G401.6 (cell line): ENCODE results near the gene ALG14.
A peak's percentile ranks its signal among the peaks of the same experiment; 100 is the strongest.
"Not testable (repeated sequence)": the region's sequence is repeated elsewhere in the genome, so short reads cannot be mapped to it uniquely, and the experiment has no call there.

Source experiments
- FAIRE-seq: peaks from 2 replicates; lab custom pipeline; 2012; peaks lifted over from hg19 to GRCh38; lab: Jason Lieb, UNC

Gene ALG14

GRCh38 chr1:95005584-95005983, 67.2 kb downstream of the ALG14 start:
- no peak for FAIRE-seq

DNA sequence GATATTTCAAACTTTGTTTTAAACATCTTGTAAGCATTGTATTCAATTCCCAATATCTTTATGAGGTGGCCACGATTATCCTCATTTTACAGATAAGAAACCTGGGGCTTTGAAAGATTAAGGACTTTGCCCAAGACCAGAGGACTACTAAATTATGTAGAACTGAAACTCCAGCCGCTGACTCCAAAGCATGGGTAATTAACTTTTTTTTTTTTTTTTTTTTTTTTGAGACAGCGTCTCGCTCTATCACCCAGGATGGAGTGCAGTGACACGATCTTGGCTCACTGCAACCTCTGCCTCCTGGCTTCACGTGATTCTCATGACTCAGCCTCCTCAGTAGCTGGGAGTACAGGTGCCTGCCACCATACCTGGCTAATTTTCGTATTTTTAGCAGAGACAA, 68.7 kb downstream of the ALG14 start:
- no peak for FAIRE-seq

DNA sequence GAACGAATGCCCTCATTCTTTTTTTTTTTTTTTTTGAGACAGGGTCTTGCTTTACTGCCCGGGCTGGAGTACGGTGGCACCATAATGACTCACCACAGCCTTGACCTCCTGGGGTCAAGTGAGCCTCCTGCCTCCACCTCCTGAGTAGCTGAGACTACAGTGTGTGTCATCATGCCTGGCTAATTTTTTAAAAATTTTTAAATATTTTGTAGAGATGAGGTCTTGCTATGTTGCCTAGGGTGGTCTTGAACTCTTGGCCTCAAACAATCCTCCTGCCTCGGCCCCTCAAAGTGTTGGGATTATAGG, 69.4 kb downstream of the ALG14 start:
- FAIRE-seq: no peak

GRCh38 chr1:95002540-95003432, 70.0 kb downstream of the ALG14 start:
- no peak for FAIRE-seq

DNA sequence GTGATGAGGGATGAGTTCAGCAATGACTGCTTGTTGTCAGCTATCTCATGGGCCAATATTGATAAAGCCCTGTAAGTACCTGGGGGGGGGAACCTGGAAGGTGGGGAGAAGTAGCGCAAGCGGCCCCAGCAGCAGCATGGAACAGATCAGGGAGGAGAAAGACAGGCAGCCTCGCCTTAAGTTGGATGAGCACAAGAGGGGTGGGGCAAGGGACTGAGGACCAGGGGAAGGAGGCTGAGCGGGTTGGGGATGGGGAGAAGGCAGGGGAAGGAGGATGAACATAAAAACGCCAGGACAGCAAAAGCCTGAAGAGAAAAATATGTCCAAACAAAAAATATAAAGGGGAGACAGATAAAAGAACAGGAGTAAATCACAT, 70.6 kb downstream of the ALG14 start:
- no peak for FAIRE-seq

DNA sequence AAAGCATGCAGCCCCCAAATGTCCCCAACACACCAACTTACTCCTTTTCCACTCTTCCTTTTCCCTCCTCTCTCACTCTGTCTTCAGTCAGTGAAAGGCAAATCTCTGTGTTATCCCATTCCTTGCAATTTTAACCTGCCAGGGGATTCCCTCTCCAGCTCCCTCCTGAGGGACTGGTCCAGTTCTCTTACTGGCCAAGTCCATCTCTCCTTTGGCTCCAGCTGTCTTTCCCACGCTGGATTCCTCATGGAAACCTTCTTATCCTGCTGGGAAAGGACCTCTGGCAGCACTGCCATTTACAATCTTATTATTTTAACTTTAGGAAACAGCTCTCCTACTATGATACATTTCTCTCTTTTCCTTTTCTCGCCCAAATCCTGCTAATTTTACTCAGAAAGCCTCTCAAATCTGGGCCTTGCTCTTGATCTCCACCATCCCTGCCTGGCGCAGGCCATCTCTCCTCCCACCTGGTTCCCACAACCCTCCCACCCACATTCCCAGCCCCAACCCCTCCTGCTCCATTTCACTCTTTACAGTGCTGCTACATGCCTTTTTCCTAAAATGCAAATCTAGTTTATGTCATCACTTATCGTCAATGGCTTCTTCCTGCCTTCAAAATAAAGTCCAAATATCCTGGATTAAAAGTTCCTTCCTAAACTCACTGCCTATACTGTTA, 73.2 kb downstream of the ALG14 start:
- FAIRE-seq: no peak

DNA sequence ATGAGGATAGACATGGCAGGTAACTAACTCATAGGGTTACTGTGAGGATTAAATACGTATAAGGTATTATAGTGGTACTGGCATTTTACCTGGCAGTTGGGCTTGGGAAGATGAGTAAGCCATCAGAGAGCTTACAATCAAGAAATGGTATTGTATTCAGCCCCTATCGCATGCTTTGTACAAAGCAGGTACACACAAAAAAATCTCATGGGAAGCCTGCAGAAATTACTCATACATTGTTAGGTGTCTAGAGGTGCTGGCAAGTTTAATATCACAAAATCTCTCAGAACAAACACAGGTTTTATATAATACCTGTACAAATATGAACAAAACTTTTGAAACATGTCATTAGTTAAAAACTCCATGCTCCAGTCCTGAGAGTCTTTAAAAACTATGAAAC, 74.0 kb downstream of the ALG14 start:
- FAIRE-seq: no peak

GRCh38 chr1:94998114-94998513, 74.6 kb downstream of the ALG14 start:
- FAIRE-seq: no peak

DNA sequence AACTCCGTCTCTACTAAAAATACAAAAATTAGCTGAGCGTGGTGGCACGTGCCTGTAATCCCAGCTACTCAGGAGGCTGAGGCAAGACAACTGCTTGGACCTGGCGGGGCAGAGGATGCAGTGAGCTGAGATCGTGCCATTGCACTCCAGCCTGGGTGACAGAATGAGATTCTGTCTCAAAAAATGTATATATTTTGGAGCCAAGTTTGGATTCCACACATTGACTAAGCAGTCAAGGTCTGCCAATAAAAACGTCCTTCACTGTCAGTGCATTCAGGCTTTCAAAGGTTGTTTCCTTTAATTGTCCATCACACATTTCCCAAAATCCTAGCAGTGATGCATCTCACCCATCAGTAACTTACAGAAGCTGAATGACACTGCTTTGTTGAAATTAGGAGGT, 77.2 kb downstream of the ALG14 start:
- not testable (repeated sequence) for FAIRE-seq

GRCh38 chr1:94994805-94995204, 77.9 kb downstream of the ALG14 start:
- no peak for FAIRE-seq

DNA sequence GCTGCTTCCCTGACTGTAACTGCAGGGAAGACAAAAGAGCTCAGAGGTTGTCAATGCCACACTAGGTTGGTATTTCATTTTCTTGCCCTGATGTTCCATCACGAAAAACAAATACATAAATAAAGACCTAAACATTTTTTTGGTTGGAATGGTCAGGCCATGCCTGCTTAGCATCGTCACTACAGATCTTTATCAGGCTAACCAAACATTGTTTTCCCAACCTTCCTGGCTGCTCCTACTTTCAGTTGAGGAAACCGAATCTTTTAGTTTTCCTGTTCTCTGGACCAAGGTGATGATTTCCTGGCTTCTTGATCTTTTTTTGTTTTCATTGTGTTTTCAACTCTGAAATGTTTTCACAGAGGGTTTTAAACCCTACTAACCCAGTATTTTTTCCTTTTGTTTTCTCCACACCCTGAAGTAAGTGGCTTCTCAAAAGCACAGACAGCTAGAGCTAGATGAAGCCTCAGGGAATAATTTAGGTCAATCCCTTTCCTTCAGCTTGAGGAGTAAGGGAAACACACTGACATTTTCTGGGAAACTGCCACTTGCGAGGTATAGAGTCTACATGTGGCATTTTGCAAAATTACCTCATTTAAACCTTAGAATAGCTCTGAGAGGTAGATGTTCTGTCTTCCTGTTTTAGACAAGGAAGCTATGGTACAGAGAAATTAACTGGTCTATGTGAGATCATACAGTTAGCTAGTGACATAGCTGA, 78.7 kb downstream of the ALG14 start:
- no peak for FAIRE-seq

DNA sequence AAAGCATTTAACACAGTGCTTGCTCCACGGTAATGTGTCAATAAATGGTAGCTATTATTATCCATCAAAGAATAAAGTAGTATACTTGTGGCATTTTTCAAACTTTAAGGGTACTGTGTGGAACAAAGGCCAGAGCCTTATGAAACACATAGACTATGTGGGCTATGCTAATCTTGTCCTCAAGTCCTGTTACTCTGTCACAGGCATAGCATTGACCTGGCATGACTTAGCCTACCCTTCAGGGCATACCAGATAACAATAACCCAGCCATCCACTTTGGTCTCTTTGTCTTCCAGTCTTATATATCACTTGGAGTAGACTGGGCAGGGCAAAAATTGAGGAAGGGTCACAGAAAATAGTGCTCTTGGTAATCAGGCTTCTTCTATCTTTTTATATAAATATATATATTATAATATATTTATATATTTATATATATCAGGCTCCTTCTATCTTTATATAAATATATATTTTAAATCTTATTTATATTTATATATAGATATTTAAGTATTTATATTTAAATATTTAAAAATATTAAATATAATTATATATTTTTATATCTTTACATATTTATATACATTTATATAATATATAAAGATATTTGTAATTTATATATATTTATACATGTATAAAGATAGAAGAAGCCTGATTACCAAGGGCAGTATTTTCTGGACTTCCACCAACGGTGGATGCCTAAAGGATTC, 79.7 kb downstream of the ALG14 start:
- peak; percentile 97 for FAIRE-seq

GRCh38 chr1:94992161-94992560, 80.6 kb downstream of the ALG14 start:
- no peak for FAIRE-seq

- no peak for FAIRE-seq
Observed at GRCh38 chr1:94989911-94990473, 82.8 kb downstream of the ALG14 start.

GRCh38 chr1:94989398-94989797, 83.4 kb downstream of the ALG14 start:
- no peak for FAIRE-seq

GRCh38 chr1:94988356-94988755, 84.4 kb downstream of the ALG14 start:
- FAIRE-seq: no peak

- no peak for FAIRE-seq
Observed at GRCh38 chr1:94986783-94987182, 86.0 kb downstream of the ALG14 start.

GRCh38 chr1:94983171-94983739, 89.5 kb downstream of the ALG14 start:
- FAIRE-seq: no peak

DNA sequence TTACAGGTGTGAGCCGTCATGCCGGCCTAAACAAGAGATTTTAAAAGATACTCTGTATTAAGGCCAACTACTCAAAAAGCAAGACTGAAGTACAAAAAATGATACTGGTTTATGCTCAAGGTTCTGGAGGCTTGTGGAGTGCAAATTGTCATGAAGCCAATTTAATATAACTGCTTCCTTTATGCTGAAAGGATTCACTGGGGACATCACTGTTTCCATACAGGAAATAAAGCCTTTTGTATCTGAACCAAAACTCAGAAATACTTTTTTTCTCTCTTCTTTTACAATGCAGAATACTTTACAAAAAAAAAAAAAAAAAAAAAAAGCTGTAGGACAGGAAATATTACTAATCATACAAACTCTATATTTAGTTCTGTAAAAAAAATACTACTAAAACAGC, 90.4 kb downstream of the ALG14 start:
- no peak for FAIRE-seq

DNA sequence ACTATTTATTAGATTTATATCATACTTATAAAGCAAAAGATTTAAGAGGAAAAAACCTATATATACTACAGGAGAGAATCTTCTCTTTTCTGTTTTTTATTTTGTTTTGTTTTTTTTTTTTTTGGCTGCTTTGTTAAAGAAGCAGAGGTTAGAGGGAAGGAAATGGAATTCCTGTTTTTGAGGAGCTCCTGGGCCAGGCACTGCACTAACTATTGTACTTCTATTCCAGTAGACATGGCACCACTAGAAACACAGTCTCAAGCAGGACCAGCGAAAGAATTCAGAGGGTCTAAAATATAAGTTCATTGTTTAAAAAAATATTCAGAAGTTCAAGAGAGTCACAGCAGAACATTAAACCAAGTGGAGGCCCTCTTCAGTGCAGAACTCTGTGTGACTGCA, 91.2 kb downstream of the ALG14 start:
- no peak for FAIRE-seq

GRCh38 chr1:94980582-94981574, 91.9 kb downstream of the ALG14 start:
- no peak for FAIRE-seq
